GM12801 (cell line): Measurements from ENCODE around the gene RIN3.

ENCODE experiments used
- TF ChIP-seq, protein P1 (sequence below): IDR thresholded peaks from one replicate; pipeline ENCODE4 v1.5.1; 2011; ENCODE audit warnings: control low read depth; ENCODE audit not compliant: insufficient read length; ENCODE audit errors: extremely low read depth

RIN3 gene

DNA sequence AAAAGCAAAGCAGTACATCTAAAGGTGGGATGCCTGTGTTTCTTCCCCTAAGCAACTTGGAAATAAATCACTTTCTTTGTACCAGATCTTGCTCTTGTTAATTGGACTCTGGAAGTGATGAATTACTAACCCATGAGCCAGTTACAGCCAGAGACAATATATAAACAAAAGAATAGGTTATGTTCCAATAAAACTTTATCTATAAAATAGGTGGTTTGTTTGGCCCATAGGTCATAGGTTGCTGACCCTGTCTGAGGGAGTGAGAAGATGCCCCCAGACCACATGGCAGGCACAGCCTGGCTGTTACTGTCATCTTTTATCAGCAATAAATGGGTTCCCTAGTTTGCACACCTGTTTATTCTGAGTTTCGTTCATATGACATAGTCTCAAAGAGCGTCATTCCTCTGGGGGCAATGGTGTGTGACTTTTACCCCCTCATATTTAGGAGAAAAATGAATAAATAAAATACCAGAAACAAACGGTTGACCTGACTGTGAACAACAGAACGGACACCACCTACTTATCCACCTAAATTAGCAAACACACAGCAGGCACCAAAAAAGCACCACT lies 224.1 kb downstream of the RIN3 start:
- TF ChIP-seq, protein P1, sequence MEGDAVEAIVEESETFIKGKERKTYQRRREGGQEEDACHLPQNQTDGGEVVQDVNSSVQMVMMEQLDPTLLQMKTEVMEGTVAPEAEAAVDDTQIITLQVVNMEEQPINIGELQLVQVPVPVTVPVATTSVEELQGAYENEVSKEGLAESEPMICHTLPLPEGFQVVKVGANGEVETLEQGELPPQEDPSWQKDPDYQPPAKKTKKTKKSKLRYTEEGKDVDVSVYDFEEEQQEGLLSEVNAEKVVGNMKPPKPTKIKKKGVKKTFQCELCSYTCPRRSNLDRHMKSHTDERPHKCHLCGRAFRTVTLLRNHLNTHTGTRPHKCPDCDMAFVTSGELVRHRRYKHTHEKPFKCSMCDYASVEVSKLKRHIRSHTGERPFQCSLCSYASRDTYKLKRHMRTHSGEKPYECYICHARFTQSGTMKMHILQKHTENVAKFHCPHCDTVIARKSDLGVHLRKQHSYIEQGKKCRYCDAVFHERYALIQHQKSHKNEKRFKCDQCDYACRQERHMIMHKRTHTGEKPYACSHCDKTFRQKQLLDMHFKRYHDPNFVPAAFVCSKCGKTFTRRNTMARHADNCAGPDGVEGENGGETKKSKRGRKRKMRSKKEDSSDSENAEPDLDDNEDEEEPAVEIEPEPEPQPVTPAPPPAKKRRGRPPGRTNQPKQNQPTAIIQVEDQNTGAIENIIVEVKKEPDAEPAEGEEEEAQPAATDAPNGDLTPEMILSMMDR: no peak
